NCI-H128 (cell line): Measurements from ENCODE around the gene RPSA.
A peak's percentile ranks its signal among the peaks of the same experiment; 100 is the strongest.
"Not testable (repeated sequence)": the region's sequence is repeated elsewhere in the genome, so short reads cannot be mapped to it uniquely, and the experiment has no call there.

Experiments used
- DNase-seq: peaks from one replicate; lab custom pipeline; 2025; ENCODE audit not compliant: unreplicated experiment; lab: John Stamatoyannopoulos, UW

Gene RPSA

DNA sequence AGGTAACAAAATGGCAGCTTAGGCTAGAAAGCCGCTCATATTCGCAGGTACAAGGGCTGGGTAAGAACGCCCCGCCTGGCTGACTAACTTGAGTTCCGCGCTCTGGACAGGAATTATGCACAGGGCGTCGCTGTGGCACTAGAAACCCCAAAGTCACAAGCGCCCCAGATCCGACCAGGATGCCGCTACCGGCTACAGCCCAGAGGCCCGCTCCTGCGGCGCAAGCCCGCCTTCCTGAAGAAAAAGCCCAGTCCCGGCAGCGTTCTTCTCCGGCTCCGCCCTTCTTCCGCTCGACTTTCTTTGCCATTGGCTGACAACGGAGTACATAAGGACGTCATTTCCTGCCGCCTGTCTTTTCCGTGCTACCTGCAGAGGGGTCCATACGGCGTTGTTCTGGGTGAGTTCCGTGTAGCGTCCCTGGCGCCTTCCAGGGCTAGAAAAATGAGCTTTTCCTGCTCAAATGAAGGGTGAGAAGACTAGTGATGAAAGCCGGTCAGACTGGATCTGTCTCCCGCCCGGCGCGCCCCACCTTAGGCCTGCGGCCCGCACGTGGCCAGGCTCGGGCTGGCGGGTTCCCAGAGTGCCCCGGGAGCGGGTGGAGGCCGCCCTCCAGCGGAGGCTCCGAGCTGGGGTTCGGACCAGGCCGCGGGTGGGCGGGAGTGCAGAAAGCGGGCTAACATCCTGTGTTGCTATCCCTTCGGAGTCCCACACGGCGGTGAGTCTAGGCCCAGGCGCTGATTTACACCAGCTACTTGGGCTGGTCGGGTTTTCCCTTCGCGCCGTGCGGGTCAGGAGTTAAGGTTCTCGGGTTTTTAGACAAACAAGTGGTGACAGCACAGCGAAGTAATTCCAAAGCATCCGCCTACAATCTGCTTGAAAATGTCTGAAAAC, at the start of gene RPSA:
RPSA (plus strand) TSS at position 353 of the 891 bp plus-strand sequence. CDS start 934 bp downstream, outside the sequence.
- peak; percentile 85 for DNase-seq

- no peak for DNase-seq
Observed at GRCh38 chr3:39358333-39358732, 48.2 kb upstream of the RPSA start.

DNA sequence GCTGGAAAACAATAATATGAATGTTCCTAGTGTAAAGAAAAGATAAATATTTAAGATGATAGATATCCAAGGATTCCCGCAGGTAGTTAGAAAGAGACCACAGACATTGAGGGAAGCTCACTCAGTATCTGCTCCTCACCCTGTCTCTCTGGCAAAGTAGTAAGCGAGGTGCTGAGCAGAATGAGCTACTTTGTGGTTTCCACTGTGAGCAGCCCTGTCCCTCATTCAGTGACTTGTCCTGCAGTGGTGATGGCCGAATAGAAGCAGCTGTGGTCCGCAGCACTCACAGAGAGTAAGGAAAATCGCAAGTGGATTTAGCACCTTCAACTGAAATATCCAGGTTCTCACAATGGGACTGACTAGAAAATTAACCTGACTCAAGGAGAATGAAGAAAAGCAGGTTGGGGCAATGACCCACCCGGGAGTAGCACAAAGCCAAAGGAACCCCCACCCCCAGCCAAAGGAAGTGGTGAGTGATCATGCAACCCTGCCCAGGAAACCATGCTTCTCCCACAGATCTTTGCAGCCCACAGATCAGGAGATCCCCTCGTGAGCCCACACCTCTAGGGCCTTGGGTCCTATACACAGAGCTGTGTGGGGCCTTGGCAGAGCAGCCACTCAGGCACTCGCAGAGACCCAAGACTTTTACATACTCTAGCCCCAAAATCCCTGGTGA, 45.1 kb upstream of the RPSA start:
- DNase-seq, result no peak

DNA sequence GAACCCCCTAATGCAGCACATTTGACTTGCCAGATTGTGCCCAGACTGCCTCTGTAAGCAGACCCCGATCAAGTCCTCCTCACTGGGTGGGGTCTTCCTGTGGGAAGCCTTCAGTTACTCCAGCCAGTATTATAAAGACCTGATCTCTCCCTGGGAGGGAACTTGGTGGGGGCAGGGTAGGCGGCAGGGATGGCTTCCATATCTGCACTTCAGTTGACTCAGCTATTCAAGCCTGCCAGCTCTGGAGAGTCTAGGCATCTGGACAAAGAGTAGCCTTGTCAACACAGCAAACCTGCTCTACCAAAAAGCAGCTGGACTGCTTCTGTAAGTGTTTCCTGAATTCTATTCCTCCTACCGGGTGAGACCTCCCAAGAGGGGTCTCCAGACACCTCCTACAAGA, 44.3 kb upstream of the RPSA start:
- no peak for DNase-seq

GRCh38 chr3:39362812-39363211, 43.7 kb upstream of the RPSA start:
- no peak for DNase-seq

DNA sequence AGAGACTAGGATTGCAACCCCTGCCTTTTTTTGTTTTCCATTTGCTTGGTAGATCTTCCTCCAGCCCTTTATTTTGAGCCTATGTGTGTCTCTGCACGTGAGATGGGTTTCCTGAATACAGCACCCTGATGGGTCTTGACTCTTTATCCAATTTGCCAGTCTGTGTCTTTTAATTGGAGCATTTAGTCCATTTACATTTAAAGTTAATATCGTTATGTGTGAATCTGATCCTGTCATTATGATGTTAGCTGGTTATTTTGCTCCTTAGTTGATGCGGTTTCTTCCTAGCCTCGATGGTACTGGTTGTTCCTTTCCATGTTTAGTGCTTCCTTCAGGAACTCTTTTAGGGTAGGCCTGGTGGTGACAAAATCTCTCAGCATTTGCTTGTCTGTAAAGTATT, 36.1 kb upstream of the RPSA start:
- DNase-seq, result not testable (repeated sequence)

- no peak for DNase-seq
Observed at GRCh38 chr3:39372833-39373232, 33.7 kb upstream of the RPSA start.

DNA sequence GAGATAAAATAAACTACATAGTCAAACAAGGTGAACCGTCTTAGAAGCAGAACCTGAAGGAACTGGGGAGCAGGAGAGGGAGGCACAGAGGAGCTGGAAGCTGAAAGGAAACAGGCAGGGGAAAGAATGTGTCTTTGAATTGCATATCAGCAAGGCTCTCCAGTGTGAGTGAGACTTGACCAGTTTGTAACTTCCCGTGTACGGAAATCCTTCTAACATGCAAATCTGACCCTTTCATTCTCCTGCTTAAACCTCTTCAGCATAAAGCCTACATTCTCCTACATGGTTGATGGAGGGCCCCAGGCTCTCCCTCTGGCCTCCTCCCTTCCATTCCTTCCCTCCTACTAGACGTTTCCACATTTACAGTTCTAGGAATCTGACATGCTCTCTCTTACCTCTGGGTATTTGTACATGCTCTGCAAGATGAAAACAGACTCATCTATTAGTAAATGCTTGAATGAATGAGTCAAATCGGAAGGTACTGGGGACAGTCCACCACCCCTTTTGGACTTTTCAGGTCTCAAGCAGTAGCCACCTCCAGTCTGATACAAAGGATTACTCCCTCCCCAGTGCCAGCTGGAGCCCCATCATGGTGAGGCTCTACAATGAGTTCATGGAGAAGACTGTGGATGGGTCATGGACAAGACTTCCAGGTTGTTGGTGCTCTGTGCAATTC, 29.4 kb upstream of the RPSA start:
- DNase-seq, result no peak

DNA sequence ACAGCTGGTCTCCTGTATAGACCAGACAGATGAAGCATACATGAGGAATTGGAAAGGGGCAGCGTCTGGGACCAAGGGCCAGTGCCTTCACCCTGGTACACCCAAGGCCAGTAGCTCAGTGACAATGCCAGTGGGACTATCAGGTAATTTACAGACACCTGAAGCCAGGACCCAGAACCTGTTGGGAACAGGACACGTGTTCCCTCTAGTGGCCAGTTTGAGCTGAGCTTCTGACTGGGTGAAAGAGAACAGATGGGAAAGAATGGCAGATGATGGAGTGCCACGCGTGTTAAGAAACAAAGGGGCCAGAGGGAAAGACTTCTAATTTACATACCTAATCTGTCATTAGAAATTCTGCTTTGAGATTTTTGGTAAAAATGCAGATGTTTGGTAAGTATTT, 28.4 kb upstream of the RPSA start:
- no peak for DNase-seq

DNA sequence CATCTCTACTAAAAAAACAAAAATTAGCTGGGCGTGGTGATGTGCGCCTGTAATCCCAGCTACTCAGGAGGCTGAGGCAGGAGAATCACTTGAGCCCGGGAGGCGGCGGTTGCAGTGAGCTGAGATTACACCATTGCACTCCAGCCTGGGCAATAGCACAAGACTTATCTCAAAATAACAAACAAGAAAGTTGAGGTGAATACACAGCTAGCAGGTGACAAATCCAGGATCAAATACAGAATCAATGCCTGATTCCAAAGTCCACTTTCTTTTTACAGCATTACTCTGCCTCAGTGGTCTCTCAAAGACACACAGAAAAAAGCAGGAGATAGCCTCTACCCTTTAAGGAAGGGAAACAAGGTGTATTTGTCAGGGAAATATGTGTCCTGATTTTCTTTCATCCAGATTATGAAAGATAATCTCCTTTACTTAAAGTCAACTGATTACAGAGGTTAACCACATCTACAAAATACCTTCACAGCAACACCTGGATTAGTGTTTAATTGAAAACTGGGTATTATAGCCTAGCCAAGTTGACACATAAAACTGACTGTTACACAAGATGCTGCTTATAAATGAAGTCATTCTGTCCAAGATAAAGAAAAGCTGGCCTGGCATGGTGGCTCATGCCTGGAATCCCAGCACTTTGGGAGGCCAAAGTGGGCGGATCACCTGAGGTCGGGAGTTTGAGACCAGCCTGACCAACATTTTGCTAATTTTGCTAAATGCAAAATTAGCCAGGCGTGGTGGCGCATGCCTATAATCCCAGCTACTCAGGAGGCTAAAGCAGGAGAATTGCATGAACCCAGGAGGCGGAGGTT, 27.4 kb upstream of the RPSA start:
- DNase-seq, result no peak

DNA sequence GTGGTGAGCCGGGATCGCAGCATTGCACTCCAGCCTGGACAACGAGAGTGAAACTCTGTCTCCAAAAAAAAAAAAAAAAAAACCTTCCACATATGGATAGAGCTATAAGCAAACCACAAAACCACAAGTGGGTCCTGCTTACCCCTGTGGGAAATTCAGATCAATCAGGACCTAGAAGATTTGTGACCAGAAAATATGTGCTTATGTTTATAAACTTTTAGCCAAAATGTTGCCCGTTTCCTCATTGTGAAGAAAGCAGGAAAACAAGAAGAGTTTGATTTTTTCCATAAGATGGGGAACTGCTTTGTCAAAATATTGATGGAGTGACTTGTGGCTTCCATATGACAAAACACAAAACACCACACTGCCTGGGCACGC, 26.8 kb upstream of the RPSA start:
- no peak for DNase-seq

- no peak for DNase-seq
Observed at GRCh38 chr3:39381432-39381831, 25.1 kb upstream of the RPSA start.

DNA sequence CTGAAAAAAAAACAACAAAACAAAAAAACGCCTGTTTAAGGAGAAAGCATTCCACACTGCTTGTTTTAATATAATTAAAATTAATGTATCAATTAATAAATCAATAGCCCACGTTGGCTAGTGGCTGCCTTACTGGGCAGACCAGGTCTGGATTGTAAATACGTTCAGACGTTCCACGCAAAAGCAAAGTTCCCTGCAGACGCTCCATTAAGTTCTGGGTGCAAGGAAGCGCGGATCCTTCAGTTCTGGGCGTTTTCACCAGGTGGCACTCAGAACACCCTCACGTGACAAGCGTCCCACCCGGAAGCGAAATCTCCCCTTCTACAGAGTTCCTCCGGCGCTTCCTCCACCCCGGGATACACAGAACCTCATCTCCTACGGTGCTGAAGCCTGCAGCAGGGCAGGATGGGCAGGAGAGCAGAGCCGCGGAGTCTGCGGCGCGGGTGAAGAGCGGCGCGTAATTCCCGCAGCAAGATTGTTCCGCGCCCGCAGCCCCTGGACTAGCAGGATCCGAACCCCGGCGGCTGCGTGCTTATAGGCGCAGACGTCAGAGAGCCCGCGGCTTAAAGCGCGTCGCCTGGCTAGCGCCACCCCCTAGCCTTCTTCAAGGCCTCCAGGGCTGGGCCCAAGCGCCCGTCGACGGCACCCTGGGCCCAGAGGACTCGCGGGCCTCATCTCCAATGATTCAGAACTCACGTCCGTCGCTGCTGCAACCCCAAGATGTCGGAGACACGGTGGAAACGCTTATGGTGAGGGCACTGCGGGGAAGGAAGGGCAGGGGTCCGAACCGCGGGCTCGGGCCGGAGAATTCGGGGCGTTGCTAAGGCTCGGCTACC, 23.3 kb upstream of the RPSA start, which contains the start of gene SLC25A38:
SLC25A38 (plus strand) TSS at position 326 of the 836 bp plus-strand sequence; CDS start at position 681, 355 bp downstream.
- no peak for DNase-seq

DNA sequence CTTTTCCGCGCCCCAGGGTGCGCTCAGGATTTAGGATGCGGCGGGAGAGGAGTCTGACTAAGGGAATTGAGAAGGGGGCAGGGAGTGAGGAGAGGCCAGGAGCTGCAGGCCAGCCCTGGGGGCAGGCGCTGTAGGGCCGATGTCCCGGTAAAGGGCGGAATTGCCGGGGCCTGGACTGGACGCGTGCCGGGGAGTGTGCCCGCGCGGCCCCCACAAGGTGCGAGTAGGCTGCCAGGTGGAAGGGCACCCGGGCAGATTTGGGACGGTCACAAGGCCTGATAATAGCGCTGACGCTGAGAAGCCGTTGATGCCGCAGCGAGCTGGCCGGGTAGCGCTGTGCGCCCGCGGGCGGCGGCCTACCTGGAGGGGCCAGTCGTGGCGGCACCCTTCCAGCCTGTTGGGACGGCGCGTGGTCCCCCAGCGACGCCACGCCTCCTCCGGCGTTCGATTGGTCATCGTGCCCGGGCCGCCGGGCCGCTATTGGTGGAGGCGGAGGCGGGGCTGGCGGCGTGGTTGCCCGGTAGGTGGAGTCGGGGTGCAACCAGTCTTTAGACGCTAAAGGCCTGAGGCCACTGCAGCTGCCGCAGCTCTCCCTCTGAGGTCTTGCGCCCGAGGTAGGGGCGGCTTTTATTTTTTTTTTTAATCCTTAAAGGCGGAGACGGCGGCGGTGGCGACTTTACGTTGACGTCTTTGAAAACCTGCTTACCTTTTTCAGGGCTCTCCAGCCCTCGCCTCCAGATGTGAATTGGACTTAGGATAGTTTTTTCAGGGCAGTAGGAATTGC, 22.4 kb upstream of the RPSA start:
- DNase-seq, result no peak

DNA sequence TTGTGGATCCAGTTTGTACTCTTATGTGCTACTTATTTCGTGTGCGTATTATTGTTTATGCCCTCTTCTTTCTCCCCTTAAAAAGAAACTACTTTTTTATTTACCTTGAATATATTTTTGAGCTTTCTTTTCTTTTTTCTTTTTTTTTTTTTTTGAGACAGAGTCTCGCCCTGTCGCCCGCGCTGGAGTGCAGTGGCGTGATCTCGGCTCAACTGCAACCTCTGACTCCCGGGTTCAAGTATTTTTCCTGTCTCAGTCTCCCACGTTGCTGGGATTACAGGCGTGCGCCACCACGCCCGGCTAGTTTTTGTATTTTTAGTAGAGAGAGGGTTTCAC, 21.9 kb upstream of the RPSA start:
- no peak for DNase-seq

DNA sequence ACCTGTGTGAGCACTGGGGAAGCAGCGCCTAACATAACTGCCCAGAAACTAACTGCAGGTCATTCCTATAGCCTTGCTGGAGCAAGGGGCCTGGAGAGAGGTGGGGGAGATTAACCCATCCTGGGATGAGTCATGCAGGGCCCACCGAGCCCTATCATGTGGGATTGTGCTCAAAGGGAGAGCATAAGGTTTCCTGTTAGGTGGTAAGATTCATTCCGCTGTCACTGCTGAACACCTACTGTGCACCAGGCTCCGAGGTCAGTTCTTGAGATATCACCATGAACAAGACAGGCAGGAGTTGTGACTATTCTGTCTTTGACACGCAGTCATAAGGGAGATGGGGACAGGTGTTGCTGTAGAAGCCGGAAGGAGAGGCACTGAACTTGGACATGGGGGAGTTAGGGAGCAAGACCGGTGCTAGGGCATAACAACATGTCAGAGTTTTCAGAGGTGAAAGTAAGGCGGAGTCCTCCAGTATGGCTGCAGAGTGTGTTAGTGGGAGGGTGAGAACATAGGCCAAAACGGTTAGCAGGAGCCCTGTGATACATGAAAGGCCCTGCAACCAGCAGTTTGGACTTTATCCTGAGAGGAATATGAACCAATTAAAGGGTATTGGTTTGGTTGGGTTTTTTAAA, 20.9 kb upstream of the RPSA start:
- no peak for DNase-seq

GRCh38 chr3:39386318-39386717, 20.2 kb upstream of the RPSA start:
- no peak for DNase-seq

DNA sequence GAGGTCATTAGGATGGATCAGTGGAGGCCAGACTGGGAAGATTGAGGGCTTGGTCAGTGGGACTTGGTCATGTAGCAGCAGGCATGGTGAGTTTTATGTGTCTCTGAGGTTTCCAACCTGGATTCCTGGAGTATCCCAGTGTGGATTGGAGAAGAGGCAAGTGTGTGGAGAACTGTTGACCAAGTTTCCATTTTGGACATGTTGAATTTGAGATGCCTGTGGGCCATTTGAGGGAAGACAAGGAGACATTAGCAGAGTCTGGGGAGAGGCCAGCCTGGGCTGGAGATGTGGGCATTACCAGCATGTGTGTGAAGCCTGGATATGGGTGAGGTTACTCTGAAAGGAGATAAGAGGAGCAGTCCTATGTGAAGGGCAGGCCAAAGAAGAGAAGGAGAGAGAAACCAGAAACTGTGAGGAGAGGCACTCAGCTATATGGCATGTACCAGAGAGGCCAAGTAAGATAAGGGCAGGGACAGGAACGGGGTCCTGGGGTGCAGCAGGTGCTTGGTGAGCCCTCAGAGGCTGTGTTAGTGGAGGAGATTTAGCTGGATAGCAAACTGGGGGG, 19.0 kb upstream of the RPSA start:
- DNase-seq, result no peak

GRCh38 chr3:39388153-39388552, 18.4 kb upstream of the RPSA start:
- DNase-seq, result no peak
